Stimulated activated CD4-positive, alpha-beta T cell treated with anti-CD3 and anti-CD28 coated beads, Interleukin-12 subunit alpha, Interleukin-12 subunit beta, amount 100 ng/mL, for 24 hours (primary cell): ENCODE measurements around the gene ZNF524.

ENCODE experiments used
- DNase-seq, 2 experiments: peaks; one replicate each; pipeline ENCODE4 v3.0.0-alpha.2; 2020; ENCODE audit warnings: low read depth in 2 of 2

Gene ZNF524

DNA sequence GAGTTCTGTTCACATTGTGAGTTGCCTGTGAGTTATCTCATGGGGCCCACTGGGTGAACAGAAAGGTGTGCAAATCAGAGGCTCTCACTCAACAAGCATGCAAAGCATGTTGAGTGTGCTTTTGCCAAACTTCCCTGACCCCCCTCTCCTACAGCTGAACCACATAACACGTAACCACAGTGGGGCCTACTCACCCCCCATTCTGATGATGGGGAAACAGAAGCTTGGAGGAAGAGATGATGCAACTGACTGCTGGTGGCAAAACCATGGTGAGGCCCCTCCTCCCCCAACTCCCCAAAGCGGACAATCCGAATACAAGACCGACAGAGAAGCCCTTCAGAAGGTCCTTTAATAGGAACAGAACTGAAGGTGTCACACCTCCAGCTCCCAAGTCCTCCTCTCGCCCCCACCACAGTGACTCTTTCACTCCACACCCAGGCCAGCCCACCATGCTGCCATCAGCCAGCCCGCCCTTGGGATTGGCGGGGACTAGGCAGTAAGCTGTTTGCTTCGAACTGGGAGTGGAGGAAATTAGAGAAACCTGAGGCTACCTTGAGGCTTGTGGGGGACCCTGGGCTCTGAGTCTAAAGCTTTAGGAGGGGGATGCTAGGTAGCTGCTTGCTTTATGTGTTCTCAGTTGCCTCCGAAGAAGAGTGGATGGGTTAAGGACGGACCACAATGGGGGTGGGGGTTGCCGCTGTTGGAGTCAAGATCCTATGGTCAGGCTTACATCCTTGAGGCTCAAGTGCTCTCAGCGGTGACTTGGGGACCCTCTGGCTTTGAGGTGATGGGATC lies 20.5 kb downstream of the ZNF524 start:
- no peak for DNase-seq

DNA sequence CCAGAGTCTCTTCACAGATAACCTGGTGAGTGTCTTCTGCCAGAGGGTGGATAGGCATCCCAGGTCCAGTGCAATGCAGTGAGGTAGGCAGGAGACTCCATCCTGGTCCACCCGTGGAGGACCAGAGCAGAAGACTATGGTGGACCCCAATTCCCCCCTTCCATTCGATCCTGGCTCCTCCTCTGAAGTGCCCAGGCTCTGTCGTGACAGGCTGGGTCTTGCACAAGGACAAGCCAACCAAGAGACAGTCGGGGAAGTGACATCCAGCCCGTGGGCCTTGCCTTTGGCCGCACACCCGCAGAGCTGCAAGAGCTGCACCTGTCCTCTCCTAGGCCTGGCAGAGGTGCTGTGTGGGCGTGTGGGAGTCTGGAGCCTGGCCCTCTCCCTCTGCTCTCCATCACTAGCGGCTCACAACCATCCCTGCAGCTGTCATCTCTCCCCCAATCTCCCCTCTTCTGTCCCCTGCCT lies 21.2 kb downstream of the ZNF524 start:
- DNase-seq, result no peak

DNA sequence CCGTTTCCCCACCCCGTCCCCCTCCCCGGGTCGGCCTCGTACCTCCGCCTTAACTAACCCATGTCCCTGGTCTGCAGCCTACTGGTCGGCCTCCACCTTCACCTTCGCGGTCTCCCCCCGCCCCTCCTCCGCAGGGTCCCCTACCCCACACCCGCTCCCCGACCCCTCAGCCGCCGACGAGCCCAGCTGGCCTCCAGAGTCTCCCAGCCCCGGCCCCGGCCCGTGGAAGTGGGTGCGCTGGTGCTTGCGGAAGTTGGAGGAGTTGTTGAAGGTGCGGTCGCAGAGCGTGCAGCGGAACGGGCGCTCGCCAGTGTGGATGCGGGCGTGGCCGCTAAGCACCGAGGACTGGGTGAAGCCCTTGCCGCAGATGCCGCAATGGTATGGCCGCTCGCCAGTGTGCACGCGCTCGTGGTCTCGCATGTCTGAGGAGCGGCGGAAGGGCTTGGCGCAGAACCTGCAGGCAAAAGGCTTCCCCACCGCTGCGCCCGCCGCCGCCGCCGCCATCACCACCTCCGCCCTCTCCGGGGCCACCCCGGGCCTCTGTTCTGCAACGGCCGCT lies 21.7 kb downstream of the ZNF524 start:
- DNase-seq, result no peak

DNA sequence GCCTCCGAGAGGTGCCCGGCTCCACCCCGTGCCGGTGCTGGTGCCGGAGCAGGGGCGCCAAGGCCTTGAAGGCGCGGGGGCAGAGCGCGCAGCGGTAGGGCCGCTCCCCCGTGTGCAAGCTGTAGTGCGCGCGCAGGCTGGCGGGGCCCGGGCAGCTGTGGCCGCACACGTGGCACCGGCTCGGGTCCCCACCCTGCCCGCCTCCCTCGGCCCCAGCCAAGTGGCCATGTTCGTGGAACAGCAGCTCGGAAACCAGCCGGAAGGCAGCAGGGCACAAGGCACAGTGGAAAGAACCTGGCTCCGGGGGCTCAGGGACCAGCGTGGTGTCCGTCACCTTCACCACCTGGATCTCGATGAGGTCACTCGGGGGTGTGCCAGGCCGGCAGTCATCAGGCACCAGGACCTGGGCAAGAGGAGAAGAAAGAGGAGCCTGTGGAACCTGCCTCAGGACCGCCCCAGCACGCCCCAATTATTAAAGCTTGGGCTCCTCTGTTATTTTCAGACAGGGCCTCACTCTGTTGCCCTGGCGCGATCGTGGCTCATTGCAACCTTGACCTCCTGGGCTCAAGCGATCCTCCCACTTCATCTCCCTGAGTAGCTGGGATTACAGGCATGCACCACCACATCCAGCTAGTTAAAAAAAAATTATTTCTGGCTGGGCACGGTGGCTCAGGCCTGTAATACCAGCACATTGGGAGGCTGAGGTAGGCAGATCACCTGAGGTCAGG lies 22.3 kb downstream of the ZNF524 start:
- DNase-seq, result no peak

DNA sequence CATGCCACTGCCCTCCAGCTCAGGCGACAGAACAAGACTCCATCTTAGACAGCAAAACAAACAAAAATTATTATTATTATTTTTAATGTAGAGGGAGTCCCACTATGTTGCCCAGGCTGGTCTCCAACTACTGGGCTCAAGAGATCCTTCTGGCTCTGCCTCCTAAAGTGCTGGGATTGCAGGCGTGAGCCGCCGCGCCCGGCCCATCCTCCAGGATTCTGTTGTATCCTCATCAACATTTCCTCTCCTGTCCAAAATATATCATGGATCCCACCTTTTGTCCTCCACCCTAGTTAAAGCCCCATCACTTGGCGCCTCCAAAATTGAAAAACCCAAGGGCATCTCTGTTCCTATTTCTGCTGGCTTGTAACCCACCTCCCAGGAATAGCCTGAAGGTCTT lies 23.0 kb downstream of the ZNF524 start:
- DNase-seq, result no peak

DNA sequence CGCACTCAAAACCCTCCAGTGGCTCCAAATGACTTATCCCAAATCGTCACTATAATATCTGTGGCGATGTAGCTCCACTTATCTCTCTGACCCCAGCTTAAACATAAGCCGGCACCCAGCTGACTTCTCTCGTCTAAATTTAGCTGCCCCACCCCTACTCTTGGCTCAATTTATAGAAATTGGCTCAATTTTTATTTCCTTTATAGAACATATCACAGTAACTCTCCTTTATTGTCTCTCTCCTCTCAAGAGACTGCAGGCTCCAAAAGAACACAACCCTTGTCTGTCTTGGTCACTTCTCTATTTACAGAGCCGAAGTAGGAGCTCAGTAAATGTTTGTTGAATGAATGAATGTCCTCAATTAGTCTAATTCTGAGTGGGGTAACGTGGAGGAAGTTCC lies 23.5 kb downstream of the ZNF524 start:
- no peak for DNase-seq

DNA sequence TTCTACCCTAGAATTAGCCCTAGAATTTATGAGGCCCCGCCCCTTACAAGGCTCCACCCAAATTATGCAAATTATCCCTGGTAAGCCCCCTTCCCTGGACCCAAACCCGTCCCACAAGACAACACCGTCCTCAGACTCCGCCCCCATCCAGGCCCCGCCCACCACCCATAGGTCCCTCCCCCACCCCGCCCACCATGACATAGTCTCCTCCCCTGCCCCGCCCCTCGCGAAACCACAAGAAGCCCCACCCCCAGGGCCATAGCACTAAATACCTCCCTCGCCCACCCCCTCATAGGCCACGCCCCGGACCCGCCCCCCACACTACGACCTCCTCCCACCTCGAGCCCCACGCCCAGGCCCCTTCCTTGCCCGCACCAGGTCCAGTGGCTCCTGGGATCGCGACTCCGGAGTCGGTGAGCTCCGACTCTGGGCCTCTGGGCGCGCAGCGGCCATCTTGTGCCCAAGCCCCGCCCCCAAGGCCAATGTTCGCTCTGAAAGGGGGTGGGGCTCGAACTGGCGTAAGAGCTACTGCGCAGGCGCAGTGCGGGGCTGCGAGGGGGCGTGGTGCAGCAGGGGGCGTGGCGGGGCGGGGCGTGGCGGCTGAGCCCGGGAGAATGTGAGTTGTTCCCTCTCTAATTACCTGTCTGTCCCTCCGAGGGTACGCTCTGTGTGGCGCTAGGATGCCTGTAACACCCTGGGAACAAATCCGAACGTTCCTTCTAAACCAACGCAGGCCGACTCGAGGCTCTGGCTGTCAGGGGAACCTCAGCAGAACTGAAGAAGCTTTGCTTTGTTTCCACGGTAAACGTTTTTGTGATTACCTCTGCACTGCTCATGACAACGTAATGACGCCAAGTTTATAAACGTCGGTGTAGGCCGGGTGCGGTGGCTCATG lies 24.3 kb downstream of the ZNF524 start, which contains the start of gene ZNF784:
Gene ZNF784, minus strand, starts transcription at position 458 of the 895 bp plus-strand sequence. Its CDS starts 5 bp downstream, at position 453.
- peak; percentile 86 to 87 for DNase-seq

DNA sequence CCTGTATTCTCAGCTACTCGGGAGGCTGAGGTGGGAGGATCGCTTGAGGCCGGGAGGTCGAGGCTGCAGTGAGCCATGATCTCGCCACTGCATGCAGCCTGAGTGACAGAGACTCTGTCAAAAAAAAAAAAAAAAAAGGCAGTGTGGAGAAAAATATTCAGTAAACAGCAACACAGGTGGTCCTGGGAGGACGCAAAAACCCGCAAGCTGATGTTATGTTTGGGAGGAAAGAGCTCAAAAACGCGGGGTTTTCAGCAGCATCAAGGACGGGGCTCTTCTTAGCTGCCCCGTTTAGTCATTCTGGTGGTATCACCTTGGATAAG lies 24.9 kb downstream of the ZNF524 start:
- no peak for DNase-seq

DNA sequence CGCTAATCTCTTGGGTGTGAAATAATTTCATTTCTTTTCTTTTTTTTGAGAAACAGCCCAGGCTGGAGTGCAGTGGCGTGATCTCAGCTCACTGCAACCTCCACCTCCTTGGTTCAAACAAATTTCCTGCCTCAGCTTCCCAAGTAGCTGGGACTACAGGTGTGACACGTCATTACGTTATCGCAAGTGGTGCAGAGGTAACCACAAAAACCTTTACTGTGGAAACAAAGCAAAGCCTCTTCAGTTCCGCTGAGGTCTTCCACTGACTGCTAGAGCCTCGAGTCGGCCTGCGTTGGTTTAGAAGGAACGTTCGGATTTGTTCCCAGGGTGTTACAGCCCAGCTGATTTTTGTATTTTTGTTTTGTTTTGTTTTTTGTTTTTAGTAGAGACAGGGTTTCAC lies 26.3 kb downstream of the ZNF524 start:
- DNase-seq, result peak in 1 of 2 experiments; percentile 29

DNA sequence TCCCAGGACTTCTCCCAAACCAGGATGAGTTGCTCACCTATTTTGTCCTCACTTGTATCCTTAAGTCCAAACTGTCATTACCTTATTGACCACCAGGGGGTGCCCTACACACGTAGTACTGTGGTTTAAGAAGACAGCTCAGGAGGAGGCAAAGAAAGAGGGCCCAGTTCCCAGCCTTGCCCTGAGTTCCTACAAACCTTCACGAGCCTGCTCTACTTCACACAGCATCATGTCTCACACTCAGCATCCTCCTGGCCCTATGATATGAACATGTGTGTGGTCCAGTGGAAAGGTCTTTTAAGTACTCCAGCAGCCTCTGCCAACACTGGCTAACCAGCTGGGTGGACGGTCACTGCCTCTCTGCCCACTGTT lies 32.4 kb downstream of the ZNF524 start:
- peak; percentile 70 to 86 for DNase-seq

DNA sequence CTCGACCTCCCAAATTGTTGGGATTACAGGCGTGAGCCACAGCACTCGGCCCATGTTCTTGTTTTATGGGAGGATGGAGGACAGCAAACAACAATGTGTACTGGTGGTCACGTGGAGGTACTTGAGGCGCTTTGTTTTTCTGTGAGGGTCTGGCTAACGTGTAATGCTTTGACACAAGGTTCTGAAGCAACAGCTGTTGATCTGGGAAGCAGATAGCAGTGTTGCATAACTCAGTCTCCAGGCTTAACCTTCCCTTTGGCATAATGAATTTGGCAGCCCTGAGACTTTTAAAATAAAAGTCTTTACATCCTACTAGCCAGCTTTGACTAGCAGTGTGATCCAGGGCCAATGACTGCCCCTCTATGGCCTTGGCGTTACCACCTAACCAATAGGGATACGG lies 33.8 kb downstream of the ZNF524 start:
- no peak for DNase-seq

DNA sequence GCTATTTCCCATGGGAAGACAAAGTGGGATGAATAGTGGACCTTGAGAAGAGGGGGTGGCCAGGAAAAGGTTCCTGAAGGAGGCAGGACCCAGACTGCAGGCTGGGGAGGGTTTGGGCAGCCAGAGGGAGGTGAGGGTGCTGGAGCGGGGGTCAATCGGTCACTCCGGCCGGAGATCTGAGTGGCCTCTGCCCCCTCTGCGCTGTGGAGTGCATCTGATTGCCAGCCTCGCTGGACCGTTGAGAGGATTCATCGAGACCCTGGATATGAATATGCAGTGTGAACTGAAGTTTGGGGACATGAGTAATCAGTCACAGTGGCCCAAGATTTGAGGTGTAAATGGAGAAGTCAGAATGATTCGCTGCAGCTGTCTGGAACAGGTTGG lies 35.2 kb downstream of the ZNF524 start:
- no peak for DNase-seq

DNA sequence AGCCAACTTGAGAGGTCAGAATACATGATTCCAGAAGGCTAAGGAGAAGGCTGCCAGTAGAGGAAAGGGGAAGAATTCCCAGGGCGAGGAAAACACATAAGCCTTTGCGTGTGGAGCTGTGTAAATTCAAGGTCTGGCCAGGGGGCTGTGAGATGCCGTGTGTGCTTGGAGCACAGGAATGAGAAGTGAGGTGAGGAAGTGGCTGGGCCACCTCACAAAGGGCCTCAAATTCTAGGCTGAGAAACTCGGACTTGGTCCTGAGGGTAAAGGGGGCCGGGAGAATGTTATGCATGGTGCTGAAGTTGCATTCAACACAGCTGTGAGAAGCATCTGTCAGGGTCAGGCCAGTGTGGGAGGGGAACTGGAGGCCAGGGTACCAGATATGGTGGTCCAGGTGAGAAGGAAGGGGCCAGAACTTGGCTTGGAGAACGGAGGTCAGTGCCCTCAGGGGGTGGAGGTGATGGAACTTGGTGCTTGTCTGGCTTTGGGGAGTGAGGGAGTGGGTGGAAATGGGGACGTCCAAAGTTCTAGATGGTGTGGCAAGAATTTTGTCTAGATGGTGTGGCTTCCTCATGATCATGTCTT lies 35.9 kb downstream of the ZNF524 start:
- DNase-seq, result no peak

DNA sequence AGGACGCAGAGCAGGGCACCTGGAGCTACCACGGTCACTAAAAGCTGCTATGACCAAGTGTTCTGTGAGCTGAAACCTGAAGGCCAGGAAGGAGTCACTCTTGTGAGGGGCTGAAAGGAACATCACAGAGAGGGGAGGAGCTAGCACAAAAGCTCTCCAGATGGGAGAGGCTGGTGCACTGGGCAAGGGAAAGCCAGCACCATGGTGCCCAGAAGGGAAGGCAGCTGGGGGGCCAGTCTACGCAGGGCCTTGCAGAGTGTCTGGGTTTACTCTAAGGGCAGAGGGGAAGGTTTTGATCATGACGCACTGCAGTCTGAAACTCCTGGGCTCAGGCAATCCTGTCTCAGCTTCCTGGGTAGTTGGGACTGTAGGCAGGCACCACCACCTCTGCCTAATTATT lies 36.6 kb downstream of the ZNF524 start:
- DNase-seq, result no peak

DNA sequence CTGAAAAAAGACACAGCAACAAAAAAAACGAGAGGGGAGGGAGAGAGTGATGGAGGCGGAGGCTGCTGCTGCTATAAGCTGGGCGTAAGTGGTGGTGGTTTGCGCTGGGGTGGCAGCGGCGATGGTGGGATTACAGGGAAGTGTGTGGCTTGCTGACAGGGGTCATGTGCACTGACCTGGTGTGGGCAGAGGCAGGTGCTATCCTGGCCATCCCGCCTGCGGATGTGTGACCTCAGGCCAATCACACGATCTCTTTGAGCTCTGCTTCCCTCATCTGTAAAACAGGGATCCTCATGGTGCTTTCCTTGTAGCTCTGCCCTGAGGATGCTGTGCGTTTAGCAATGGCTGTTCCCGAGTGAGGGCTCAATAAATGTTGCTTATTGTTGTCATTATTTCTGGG lies 37.4 kb downstream of the ZNF524 start:
- DNase-seq, result no peak

DNA sequence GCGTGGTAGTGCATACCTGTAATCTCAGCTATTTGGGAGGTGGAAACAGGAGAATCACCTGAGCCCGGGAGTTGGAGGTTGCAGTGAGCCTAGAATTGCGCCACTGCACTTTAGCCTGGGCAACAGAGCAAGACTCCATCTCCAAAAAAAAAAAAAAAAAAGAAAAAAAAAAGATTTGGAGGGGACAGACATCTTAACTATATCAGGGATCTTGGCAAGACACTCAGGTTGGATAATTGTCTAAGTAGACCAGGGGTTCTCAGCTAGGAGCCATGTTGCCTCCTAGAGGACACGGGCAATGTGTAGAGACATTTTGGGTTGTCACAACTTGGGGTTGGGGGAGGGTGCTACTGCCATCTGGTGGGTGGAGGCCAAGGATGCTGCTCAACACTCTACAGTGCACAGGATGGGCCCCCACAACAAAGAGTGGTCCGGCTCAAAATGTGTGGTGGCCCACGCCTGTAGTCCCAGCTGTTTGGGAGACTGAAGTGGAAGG lies 38.8 kb downstream of the ZNF524 start:
- peak in 1 of 2 experiments; percentile 55 for DNase-seq

DNA sequence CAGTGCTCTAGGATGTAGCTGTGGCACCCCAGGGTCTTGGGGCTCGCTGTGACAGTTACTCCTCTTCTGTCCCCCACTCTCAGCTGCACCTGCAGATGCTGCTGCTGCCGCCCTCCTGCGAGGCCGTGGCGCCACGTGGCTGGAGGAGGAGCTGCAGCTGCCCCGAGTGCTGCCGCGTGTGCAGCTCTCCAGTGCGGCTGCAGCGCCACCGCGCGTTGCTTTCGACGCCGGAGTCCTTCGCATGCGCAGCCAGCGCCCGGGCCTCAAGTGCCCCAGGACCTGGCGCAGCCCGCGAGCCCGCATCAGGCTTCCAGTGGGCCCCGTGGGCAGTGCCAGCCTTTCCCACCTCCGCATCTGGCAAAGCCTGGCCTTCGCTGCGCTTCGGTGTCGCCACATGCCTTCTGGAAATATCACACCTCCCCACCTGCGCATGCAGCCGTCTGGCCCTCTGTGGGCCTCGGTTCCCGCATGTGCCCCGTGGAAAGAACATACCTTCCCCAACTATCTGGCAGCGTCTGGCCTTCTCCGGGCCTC lies 40.0 kb downstream of the ZNF524 start:
- peak in 1 of 2 experiments; percentile 46 for DNase-seq

DNA sequence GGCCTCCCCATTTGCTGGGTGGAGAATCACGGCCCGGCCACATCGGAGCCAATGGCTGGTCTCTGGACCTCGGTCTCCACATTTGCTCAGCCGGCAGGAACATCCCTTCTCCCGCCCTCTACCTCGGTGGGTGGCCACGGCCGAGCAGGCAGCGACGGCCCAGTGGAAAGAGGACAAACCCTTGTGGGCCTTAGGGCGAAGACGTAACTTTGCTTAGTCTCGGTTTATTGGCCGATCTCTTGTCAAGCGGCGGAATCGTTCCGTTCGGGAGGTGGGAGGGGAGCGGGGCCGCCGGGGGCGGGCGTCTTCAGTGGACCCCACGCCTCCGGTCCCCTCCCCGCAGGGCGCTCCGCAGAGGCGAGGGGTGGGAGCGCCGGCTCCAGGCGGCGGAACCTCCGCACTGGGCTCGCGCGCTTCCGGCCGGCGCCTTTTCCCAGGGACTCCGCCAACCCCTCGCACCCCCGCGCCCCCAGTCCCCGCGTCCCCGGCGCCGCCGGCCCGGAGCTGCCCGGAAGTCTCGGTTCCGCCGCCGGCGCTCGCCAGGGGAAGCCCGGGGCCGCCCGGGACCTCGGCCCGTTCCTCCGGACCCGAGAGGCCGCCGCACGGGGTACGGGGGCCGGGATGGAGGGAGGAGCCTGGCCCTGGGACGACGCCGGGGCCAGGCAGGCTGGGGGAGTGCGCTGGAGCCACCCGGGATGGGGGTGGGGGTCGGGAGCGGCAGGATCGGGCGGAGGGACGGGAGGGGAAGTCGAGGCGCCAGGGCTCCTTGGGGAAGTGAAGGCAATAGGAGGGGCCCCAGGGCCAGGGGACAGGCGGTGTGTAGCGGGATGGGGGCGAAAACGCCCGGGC lies 40.7 kb downstream of the ZNF524 start, which contains the start of gene ZNF580:
Gene ZNF580, plus strand, starts transcription at position 426 of the 849 bp plus-strand sequence. CDS start 1,507 bp downstream, outside the sequence.
- peak in 1 of 2 experiments; percentile 64 for DNase-seq

DNA sequence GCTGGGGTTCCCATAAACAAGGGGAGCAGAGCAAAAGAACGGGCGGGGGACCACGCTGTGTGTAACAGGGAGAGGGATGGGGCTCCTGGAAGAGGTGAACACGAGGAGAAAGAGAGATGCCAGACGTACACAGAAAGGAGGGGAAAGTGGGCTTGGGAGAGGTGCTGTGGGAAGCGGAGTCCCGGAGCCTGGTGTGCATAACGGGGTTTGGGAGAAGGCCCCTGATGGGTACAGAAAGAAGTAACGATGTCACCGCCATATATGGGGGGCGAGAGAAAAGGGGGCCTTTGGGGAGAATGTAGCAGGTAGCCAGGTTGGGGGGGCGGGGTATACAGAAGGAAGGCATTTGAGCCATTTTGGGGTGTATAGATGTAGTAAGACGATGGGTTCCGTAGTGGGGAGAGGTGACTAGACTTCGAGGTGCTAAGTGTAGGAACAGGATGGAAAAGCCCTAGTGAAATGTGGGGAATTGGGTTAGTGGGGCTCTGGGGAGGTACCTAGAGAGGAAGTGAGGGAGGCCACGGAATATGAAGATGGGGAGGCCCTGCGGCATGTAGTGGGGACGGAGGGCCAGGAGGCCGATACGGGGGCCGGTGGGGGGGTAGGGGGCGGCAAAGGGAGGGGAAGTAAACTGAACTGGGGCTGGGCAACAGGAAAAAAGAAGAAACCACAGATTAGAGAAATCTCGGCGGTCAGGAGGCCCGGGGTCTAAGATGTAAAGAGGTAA lies 41.5 kb downstream of the ZNF524 start:
- no peak for DNase-seq
